Activated CD4-positive, alpha-beta memory T cell treated with anti-CD3 and anti-CD28 coated beads for 36 hours (primary cell): ENCODE measurements around the gene STK16. TPM values are rescaled to one million over a fixed set of nuclear protein-coding genes. Genes with fewer than 3 reads are reported as not detected.
A peak's percentile ranks its signal among the peaks of the same experiment; 100 is the strongest.

Experiments
- CTCF ChIA-PET: fragments of 350-600 bp; sonication (Branson Sonifier 250); formaldehyde crosslinking; loops from one replicate; lab custom pipeline; 2021; ENCODE audit warnings: antibody characterized with exemption, inconsistent platforms; lab: Charles Lee
- POLR2A ChIA-PET: fragments of 350-600 bp; sonication (Branson Sonifier 250); formaldehyde crosslinking; loops from one replicate; lab custom pipeline; 2021; ENCODE audit warnings: antibody characterized with exemption; lab: Charles Lee
- DNase-seq: peaks from one replicate; pipeline ENCODE4 v3.0.0-alpha.2; 2020
- H3K27ac Mint-ChIP-seq: one replicate; pipeline ENCODE4 v1.8.0; 2021; ENCODE audit warnings: mixed read lengths
- H3K27me3 Mint-ChIP-seq: one replicate; pipeline ENCODE4 v1.8.0; 2021; ENCODE audit warnings: mixed read lengths
- H3K36me3 Mint-ChIP-seq: one replicate; pipeline ENCODE4 v1.8.0; 2021; ENCODE audit warnings: mixed read lengths
- H3K4me1 Mint-ChIP-seq: one replicate; pipeline ENCODE4 v1.8.0; 2021; ENCODE audit warnings: low read depth, mixed read lengths
- H3K4me3 Mint-ChIP-seq: one replicate; pipeline ENCODE4 v1.8.0; 2021; ENCODE audit warnings: mild to moderate bottlenecking, mixed read lengths
- H3K9me3 Mint-ChIP-seq: one replicate; pipeline ENCODE4 v1.8.0; 2021; ENCODE audit warnings: mixed read lengths
- intact Hi-C: fragments of 100-400 bp; cut with micrococcal nuclease; formaldehyde crosslinking; loops from one replicate; pipeline ENCODE4 v1.15.1; 2023
- total RNA-seq, 2 experiments: library from RNA; stranded (reverse); gene quantifications; one replicate each; pipeline ENCODE4 v1.2.3, GENCODE V29; 2021

Gene STK16
- total RNA-seq, 2 experiments from 2014 or later, result 37.1 to 37.8 TPM

DNA sequence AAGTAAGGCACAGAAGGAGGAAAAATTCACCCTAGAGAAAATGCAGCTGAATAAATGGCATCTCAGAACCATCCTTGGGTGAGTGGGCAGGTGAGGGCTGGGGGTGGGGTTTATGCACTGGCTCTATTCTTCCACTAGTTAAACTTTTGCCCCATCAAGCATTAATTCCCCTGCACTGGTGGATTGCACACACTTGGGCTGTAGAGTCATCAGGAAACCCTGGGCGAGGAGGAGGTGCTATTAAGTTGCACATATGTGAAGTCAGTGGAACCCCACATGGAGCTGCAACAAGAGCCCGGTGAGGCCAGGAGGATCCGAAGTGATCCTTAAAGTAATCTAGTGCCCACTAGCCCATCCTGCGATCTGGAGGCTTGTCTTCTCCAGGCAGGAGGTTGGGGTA, 27.1 kb downstream of the STK16 start:
- intact Hi-C loops, result no loop called here
- POLR2A ChIA-PET, result no interaction called here
- H3K27ac Mint-ChIP-seq, result no peak overlapping the region
- H3K4me3 Mint-ChIP-seq, result no peak overlapping the region
- H3K27me3 Mint-ChIP-seq, result no peaks in the 10 kb centered on the region
- H3K36me3 Mint-ChIP-seq, result no peaks in the 10 kb centered on the region
- CTCF ChIA-PET, result interaction anchor here (1.0 kb wide), 1 partner anchor 18 kb away, joined by 4 read pairs; no protein-coding TSS in a partner anchor
- H3K4me1 Mint-ChIP-seq, result peaks cover 3% of the 10 kb centered on the region
- DNase-seq, result no peak
- H3K9me3 Mint-ChIP-seq, result no peaks in the 10 kb centered on the region

GRCh38 chr2:219272995-219273394, 27.7 kb downstream of the STK16 start:
- ChIA-PET CTCF (interaction anchor here (1.0 to 14.1 kb wide), 2 partner anchors 18 to 20 kb away, joined by 4 to 252 read pairs; no protein-coding TSS in a partner anchor), POLR2A (no interaction called here)
- intact Hi-C loops, result no loop called here
- H3K27me3 Mint-ChIP-seq, result no peaks in the 10 kb centered on the region
- no peak overlapping the region for H3K27ac Mint-ChIP-seq
- no peak overlapping the region for H3K4me3 Mint-ChIP-seq
- DNase-seq, result no peak
- peaks cover 10% of the 10 kb centered on the region for H3K4me1 Mint-ChIP-seq
- H3K9me3 Mint-ChIP-seq, result no peaks in the 10 kb centered on the region
- no peaks in the 10 kb centered on the region for H3K36me3 Mint-ChIP-seq

- Mint-ChIP-seq H3K9me3 (no peaks in the 10 kb centered on the region), H3K4me3 (no peak overlapping the region), H3K36me3 (no peaks in the 10 kb centered on the region), H3K27ac (no peak overlapping the region), H3K4me1 (peaks cover 19% of the 10 kb centered on the region), H3K27me3 (no peaks in the 10 kb centered on the region)
- intact Hi-C loops, result no loop called here
- CTCF ChIA-PET, result interaction anchor here (1.6 to 14.1 kb wide), 2 partner anchors 13 to 19 kb away, joined by 5 to 252 read pairs; no protein-coding TSS in a partner anchor
- no peak for DNase-seq
- POLR2A ChIA-PET, result no interaction called here
Observed at GRCh38 chr2:219273937-219274336, 28.7 kb downstream of the STK16 start.

- POLR2A ChIA-PET, result no interaction called here
- Mint-ChIP-seq H3K9me3 (no peaks in the 10 kb centered on the region), H3K4me1 (peaks cover 19% of the 10 kb centered on the region), H3K36me3 (no peaks in the 10 kb centered on the region), H3K4me3 (no peak overlapping the region), H3K27ac (no peak overlapping the region), H3K27me3 (no peaks in the 10 kb centered on the region)
- no peak for DNase-seq
- CTCF ChIA-PET, result interaction anchor here (0.6 to 14.1 kb wide), 3 partner anchors 13 to 164 kb away, joined by 3 to 252 read pairs (median 5); no protein-coding TSS in a partner anchor
- intact Hi-C loops, result no loop called here
Observed at GRCh38 chr2:219274361-219274921, 29.2 kb downstream of the STK16 start.

DNA sequence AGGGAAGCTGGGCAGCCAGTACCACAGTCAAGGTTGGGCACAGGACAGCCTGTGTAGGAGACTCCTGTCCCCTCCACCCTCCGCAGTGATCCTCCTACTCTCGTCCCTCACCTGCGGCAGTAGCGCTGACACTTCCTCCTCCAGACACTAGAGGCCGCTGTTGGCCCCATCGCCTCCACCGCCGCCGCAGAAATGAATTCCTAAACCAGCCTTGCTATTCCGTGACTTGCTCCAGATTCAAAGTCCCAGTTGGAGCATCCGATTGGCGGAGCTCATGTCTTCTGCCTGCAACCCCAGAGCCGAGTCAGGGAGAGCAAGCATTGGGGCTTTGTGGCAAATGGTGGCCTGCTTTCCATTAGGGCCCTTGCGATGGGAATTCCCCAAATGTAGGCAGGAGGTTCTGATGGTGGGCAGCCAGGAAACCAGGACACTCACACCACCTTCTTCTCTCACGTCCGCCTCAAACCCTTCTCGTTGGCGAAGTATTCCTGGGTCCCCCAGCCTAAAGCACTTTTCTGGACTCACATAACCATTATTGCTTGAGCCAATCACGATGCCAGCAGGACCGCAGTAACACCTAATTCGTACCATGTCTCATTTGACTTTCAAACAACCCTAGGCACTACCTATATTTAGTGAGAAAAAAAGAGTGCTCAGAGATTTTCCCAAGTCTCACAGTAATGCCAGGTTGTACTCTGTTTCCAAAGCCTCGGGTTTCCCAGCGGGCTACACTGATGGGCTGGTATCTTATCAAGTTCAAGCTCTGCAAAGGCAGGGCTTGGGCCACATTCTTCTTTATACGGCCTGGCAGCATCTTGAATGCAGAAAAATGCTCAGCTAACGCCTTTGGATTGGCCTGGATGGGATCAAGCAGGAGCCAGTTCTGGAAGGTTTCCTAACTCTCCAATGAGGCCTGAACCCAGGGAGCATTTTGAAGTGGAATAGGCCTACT, 32.7 kb downstream of the STK16 start:
- POLR2A ChIA-PET, result interaction anchor here (0.7 to 6.5 kb wide), 11 partner anchors 17 to 110 kb away, joined by 3 to 85 read pairs (median 10); partner anchors contain the start of genes ANKZF1, ATG9A, CNPPD1 and DNPEP
- peak; percentile 86 for DNase-seq
- CTCF ChIA-PET, result interaction anchor here (0.6 to 14.1 kb wide), 25 partner anchors 12 to 298 kb away, joined by 3 to 252 read pairs (median 5); partner anchors contain the start of genes ANKZF1, ATG9A, CNPPD1 and GLB1L
- Mint-ChIP-seq H3K36me3 (peaks cover 16% of the 10 kb centered on the region), H3K27ac (peak overlapping the region; percentile 95), H3K4me1 (peaks cover 42% of the 10 kb centered on the region), H3K4me3 (peak overlapping the region; percentile 70), H3K27me3 (no peaks in the 10 kb centered on the region), H3K9me3 (no peaks in the 10 kb centered on the region)
- intact Hi-C loops, result loop anchor here (2.0 kb wide), 2 partner anchors 381 to 1007 kb away; partner anchors contain the start of genes AAMP and PNKD

DNA sequence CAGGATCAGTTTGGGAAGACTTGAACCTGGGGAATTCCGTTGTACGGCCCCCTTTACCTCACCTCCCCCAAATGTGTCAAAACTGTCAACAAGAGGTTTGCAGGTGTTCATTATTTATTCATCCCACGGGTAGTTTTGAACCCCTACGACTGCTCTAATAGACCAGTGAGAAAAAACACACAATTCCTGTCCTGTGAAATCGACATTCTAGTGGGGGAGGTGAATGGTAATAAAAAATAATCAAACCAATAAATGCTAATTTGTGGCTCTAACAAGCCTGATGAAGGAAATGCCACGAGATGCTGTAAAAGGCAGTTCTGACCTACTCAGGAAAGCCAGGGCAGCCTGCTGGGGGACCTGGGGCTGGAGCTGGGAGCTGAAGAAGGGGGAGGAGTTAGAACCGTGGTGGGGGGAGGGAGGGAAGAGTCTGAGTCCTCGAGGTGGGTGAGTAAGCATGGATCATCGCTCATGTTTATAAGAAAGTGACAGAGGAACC, 33.4 kb downstream of the STK16 start:
- no peaks in the 10 kb centered on the region for H3K27me3 Mint-ChIP-seq
- intact Hi-C loops, result loop anchor here (1.0 to 2.0 kb wide), 13 partner anchors 17 to 1008 kb away; partner anchors contain the start of genes AAMP, ABCB6, ANKZF1 and ATG9A
- H3K27ac Mint-ChIP-seq, result peak overlapping the region; percentile 95
- CTCF ChIA-PET, result interaction anchor here (0.6 to 14.1 kb wide), 23 partner anchors 9 to 299 kb away, joined by 3 to 252 read pairs (median 5); partner anchors contain the start of genes ANKZF1, ATG9A, CNPPD1 and DNPEP
- POLR2A ChIA-PET, result interaction anchor here (1.0 to 6.5 kb wide), 10 partner anchors 16 to 109 kb away, joined by 3 to 85 read pairs (median 11); partner anchors contain the start of genes ANKZF1, ATG9A, CNPPD1 and DNPEP
- no peak for DNase-seq
- H3K4me3 Mint-ChIP-seq, result peak overlapping the region; percentile 70
- H3K9me3 Mint-ChIP-seq, result no peaks in the 10 kb centered on the region
- peaks cover 21% of the 10 kb centered on the region for H3K36me3 Mint-ChIP-seq
- H3K4me1 Mint-ChIP-seq, result peaks cover 43% of the 10 kb centered on the region

- Mint-ChIP-seq H3K36me3 (peaks cover 24% of the 10 kb centered on the region), H3K27me3 (no peaks in the 10 kb centered on the region), H3K4me1 (peaks cover 43% of the 10 kb centered on the region), H3K9me3 (no peaks in the 10 kb centered on the region), H3K4me3 (peak within 1 kb of the TSS; percentile 80), H3K27ac (peak within 1 kb of the TSS; percentile 95)
- ChIA-PET POLR2A (interaction anchor here (0.8 to 6.5 kb wide), 10 partner anchors 15 to 108 kb away, joined by 4 to 85 read pairs (median 11); partner anchors contain the start of genes ANKZF1, ATG9A, CNPPD1 and DNPEP), CTCF (interaction anchor here (0.8 to 14.1 kb wide), 17 partner anchors 9 to 299 kb away, joined by 3 to 252 read pairs (median 8); partner anchors contain the start of genes ANKZF1, ATG9A, CNPPD1 and DNPEP)
- DNase-seq, result peak; percentile 100
- intact Hi-C loops, result loop anchor here (1.0 to 2.0 kb wide), 13 partner anchors 16 to 1009 kb away; partner anchors contain the start of genes AAMP, ABCB6, ANKZF1 and ATG9A
Observed at GRCh38 chr2:219279151-219279915, 34.1 kb downstream of the STK16 start, which contains the start of gene DNAJB2. DNAJB2 (plus strand) TSS chr2:219279366; CDS start chr2:219279834, 468 bp downstream.

DNA sequence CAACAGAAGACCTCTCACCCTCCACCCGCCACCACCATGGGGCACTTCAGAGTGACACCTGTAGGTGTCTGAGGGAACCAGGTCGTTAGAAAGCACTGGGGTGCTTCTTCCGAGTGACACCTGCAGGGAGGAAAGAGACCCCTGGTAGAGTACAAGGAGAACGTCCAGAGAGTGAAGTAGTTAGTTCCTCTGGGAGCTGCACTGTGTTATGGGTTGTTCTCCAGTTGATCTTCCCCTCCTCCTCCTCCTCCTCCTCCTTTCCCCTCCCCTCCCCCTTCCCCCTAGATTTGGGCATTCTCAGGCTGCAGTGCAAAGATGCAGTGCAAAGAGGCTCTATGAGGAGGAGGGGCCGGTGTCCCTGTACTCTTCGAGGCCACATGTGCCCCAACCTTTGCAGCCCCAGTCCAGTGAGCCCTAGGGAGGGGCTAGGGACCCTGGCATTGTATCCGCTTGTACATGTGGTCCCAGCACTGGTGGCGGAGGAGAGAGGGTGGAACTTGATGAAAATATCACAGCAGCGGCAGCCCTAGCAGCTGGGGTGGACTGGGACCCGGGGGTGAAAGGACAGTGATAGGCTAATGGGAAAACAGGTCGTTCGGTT, 34.7 kb downstream of the STK16 start:
- peaks cover 24% of the 10 kb centered on the region for H3K36me3 Mint-ChIP-seq
- DNase-seq, result no peak
- H3K4me1 Mint-ChIP-seq, result peaks cover 43% of the 10 kb centered on the region
- no peaks in the 10 kb centered on the region for H3K27me3 Mint-ChIP-seq
- peak overlapping the region; percentile 80 for H3K4me3 Mint-ChIP-seq
- ChIA-PET POLR2A (interaction anchor here (0.8 to 6.5 kb wide), 8 partner anchors 15 to 104 kb away, joined by 4 to 85 read pairs (median 14); partner anchors contain the start of genes ANKZF1, ATG9A, CNPPD1 and GLB1L), CTCF (interaction anchor here (0.5 to 14.1 kb wide), 7 partner anchors 13 to 107 kb away, joined by 3 to 252 read pairs (median 19); partner anchors contain the start of genes DNPEP, GLB1L, STK16 and TUBA4A)
- peak overlapping the region; percentile 89 for H3K27ac Mint-ChIP-seq
- intact Hi-C loops, result loop anchor here (1.0 to 2.0 kb wide), 13 partner anchors 15 to 1009 kb away; partner anchors contain the start of genes AAMP, ABCB6, ANKZF1 and ATG9A
- no peaks in the 10 kb centered on the region for H3K9me3 Mint-ChIP-seq

GRCh38 chr2:219280651-219281050, 35.4 kb downstream of the STK16 start:
- Mint-ChIP-seq H3K27me3 (no peaks in the 10 kb centered on the region), H3K4me3 (peak overlapping the region; percentile 80), H3K27ac (no peak overlapping the region), H3K4me1 (peaks cover 43% of the 10 kb centered on the region), H3K36me3 (peaks cover 24% of the 10 kb centered on the region), H3K9me3 (no peaks in the 10 kb centered on the region)
- DNase-seq, result no peak
- intact Hi-C loops, result no loop called here
- ChIA-PET CTCF (interaction anchor here (0.5 to 14.1 kb wide), 5 partner anchors 13 to 207 kb away, joined by 3 to 252 read pairs (median 19); partner anchors contain the start of genes GLB1L, STK16, TUBA4A and TUBA4B), POLR2A (interaction anchor here (1.9 to 6.5 kb wide), 3 partner anchors 27 to 51 kb away, joined by 6 to 85 read pairs (median 22); partner anchors contain the start of genes ANKZF1, ATG9A, GLB1L and STK16)

GRCh38 chr2:219281588-219281987, 36.3 kb downstream of the STK16 start:
- DNase-seq, result no peak
- intact Hi-C loops, result no loop called here
- H3K9me3 Mint-ChIP-seq, result no peaks in the 10 kb centered on the region
- peaks cover 43% of the 10 kb centered on the region for H3K4me1 Mint-ChIP-seq
- ChIA-PET CTCF (interaction anchor here (0.7 to 14.1 kb wide), 3 partner anchors 12 to 208 kb away, joined by 3 to 252 read pairs (median 95); partner anchors contain the start of genes TUBA4A and TUBA4B), POLR2A (interaction anchor here (0.9 to 6.5 kb wide), 3 partner anchors 13 to 52 kb away, joined by 3 to 85 read pairs (median 6); partner anchors contain the start of genes ANKZF1, ATG9A, TUBA4A and TUBA4B)
- H3K36me3 Mint-ChIP-seq, result peaks cover 27% of the 10 kb centered on the region
- H3K27me3 Mint-ChIP-seq, result no peaks in the 10 kb centered on the region
- H3K27ac Mint-ChIP-seq, result no peak overlapping the region
- H3K4me3 Mint-ChIP-seq, result no peak overlapping the region
